Right ventricle myocardium superior (tissue), 1 donor: ENCODE results near the gene JMJD1C. TPM values are rescaled to one million over a fixed set of nuclear protein-coding genes. Genes with fewer than 3 reads are reported as not detected.
A peak's percentile ranks its signal among the peaks of the same experiment; 100 is the strongest.

ENCODE experiments used
- ATAC-seq: fragments of 200-7000 bp; cut with Tn5 transposase; one replicate; pipeline ENCODE4 v1.9.1; 2020; ENCODE audit warnings: mild to moderate bottlenecking; ENCODE audit not compliant: poor library complexity
- DNase-seq: peaks from one replicate; pipeline ENCODE4 v3.0.0-alpha.2; 2020
- intact Hi-C: fragments of 100-400 bp; cut with DNase I; formaldehyde crosslinking; loops from one replicate; pipeline ENCODE4 v1.11.2; 2022
- total RNA-seq: library from RNA; stranded (reverse); fragmentation: NEBNext Ultra II Directional; extraction: Animal tissue kit (Norgen Biotek cat#: 25700); gene quantifications from one replicate; pipeline ENCODE4 v1.2.1, GENCODE V29; 2021
- donor health status: DM: no; HTN: yes; CAD: no; lungs with severe emphysema.

Gene JMJD1C
- total RNA-seq, 1 donor from 2014 or later, result 32.9 TPM

- ATAC-seq (no peak), DNase-seq (no peak)
- intact Hi-C loops, result no loop called here
Observed at GRCh38 chr10:63224241-63224640, 241.5 kb downstream of the JMJD1C start.

- DNase-seq (no peak), ATAC-seq (no peak)
- intact Hi-C loops, result no loop called here
Observed at GRCh38 chr10:63221950-63222349, 243.8 kb downstream of the JMJD1C start.

GRCh38 chr10:63219749-63220148 lies 246.0 kb downstream of the JMJD1C start:
- intact Hi-C loops, result loop anchor here (5.0 kb wide), 1 partner anchor 38 kb away; no protein-coding TSS in a partner anchor
- DNase-seq (no peak), ATAC-seq (no peak)

- intact Hi-C loops, result loop anchor here (5.0 kb wide), 1 partner anchor 40 kb away; no protein-coding TSS in a partner anchor
- peak; percentile 89 for ATAC-seq
- no peak for DNase-seq
Observed at GRCh38 chr10:63217120-63217605, 248.6 kb downstream of the JMJD1C start.

GRCh38 chr10:63214571-63214970 lies 251.2 kb downstream of the JMJD1C start:
- ATAC-seq, result no peak
- no peak for DNase-seq
- intact Hi-C loops, result no loop called here

- ATAC-seq, result no peak
- intact Hi-C loops, result no loop called here
- no peak for DNase-seq
Observed at GRCh38 chr10:63213489-63213888, 252.3 kb downstream of the JMJD1C start.

- no peak for DNase-seq
- peak; percentile 50 for ATAC-seq
- intact Hi-C loops, result no loop called here
Observed at GRCh38 chr10:63210611-63211196, 255.1 kb downstream of the JMJD1C start.

- DNase-seq, result no peak
- intact Hi-C loops, result loop anchor here (2.0 kb wide), 1 partner anchor 507 kb away; no protein-coding TSS in a partner anchor
- no peak for ATAC-seq
Observed at GRCh38 chr10:63209705-63210104, 256.1 kb downstream of the JMJD1C start.

GRCh38 chr10:63208986-63209385 lies 256.8 kb downstream of the JMJD1C start:
- ATAC-seq, result no peak
- intact Hi-C loops, result loop anchor here (2.0 kb wide), 1 partner anchor 508 kb away; no protein-coding TSS in a partner anchor
- DNase-seq, result no peak

- DNase-seq, result no peak
- peak; percentile 78 for ATAC-seq
- intact Hi-C loops, result no loop called here
Observed at GRCh38 chr10:63206997-63207811, 258.6 kb downstream of the JMJD1C start.

- intact Hi-C loops, result no loop called here
- no peak for ATAC-seq
- no peak for DNase-seq
Observed at GRCh38 chr10:63206576-63206975, 259.2 kb downstream of the JMJD1C start.

- ATAC-seq, result no peak
- DNase-seq, result no peak
- intact Hi-C loops, result no loop called here
Observed at GRCh38 chr10:63205421-63205820, 260.4 kb downstream of the JMJD1C start.

GRCh38 chr10:63204667-63205391 lies 260.9 kb downstream of the JMJD1C start:
- DNase-seq (no peak), ATAC-seq (no peak)
- intact Hi-C loops, result no loop called here

- ATAC-seq (no peak), DNase-seq (no peak)
- intact Hi-C loops, result no loop called here
Observed at GRCh38 chr10:63201118-63201517, 264.7 kb downstream of the JMJD1C start.

- no peak for ATAC-seq
- no peak for DNase-seq
- intact Hi-C loops, result no loop called here
Observed at GRCh38 chr10:63200431-63200830, 265.3 kb downstream of the JMJD1C start.

GRCh38 chr10:63199716-63200115 lies 266.1 kb downstream of the JMJD1C start:
- no peak for ATAC-seq
- no peak for DNase-seq
- intact Hi-C loops, result no loop called here

GRCh38 chr10:63197344-63198092 lies 268.3 kb downstream of the JMJD1C start:
- peak; percentile 73 for ATAC-seq
- no peak for DNase-seq
- intact Hi-C loops, result no loop called here

- ATAC-seq, result no peak
- no peak for DNase-seq
- intact Hi-C loops, result no loop called here
Observed at GRCh38 chr10:63192826-63193225, 273.0 kb downstream of the JMJD1C start.

- DNase-seq (no peak), ATAC-seq (no peak)
- intact Hi-C loops, result no loop called here
Observed at GRCh38 chr10:63175534-63175933, 290.2 kb downstream of the JMJD1C start.
